AG04449 (cell line): ENCODE measurements around the gene CPLANE1.

Source experiments
- CTCF ChIA-PET: fragments of 350-600 bp; formaldehyde crosslinking; extraction: SDS; loops from one replicate; lab custom pipeline; 2021; ENCODE audit warnings: antibody characterized with exemption; lab: Yijun Ruan, JAX
- POLR2A ChIA-PET: fragments of 400-600, 350-600 bp; formaldehyde crosslinking; extraction: SDS; loops from one replicate; lab custom pipeline; 2020; ENCODE audit warnings: antibody characterized with exemption, inconsistent platforms; lab: Yijun Ruan, JAX
- DNase-seq: peaks from one replicate; pipeline ENCODE4 v3.0.0-alpha.2; 2010; ENCODE audit warnings: low read depth, low spot score
- H3K4me3 ChIP-seq: 2 replicates; pipeline ENCODE4 v1.5.1; 2011; ENCODE audit warnings: low read depth, mild to moderate bottlenecking, control low read depth, low read length
- TF ChIP-seq, protein P1 (sequence below): IDR thresholded peaks from one replicate; pipeline ENCODE4 v1.5.1; 2011; ENCODE audit warnings: mild to moderate bottlenecking, moderate library complexity, low read length, control low read depth, inconsistent platforms; ENCODE audit not compliant: insufficient read depth; ENCODE audit errors: missing control alignments

The CPLANE1 gene

DNA sequence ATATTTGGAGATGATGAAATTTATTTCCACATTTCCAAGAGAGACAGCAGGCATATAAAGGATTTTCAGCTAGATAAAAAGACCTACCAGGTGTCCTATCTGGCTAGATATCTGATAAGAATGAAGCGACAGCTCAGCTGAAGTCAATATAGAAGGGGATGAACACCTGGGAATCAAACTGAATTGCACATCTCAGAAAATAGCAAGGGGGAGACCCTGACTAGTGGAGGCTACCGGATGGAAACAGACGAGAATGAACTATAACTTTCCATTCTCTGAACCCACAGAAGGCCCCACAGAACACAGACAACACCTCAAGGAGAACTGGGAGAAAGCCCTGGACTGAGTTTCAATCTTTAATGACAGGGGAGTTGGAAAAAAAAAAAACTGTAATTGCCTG is 51.1 kb downstream of the CPLANE1 start:
- no peak overlapping the region for H3K4me3 ChIP-seq
- DNase-seq, result no peak
- ChIA-PET POLR2A (no interaction called here), CTCF (no interaction called here)
- TF ChIP-seq, protein P1, sequence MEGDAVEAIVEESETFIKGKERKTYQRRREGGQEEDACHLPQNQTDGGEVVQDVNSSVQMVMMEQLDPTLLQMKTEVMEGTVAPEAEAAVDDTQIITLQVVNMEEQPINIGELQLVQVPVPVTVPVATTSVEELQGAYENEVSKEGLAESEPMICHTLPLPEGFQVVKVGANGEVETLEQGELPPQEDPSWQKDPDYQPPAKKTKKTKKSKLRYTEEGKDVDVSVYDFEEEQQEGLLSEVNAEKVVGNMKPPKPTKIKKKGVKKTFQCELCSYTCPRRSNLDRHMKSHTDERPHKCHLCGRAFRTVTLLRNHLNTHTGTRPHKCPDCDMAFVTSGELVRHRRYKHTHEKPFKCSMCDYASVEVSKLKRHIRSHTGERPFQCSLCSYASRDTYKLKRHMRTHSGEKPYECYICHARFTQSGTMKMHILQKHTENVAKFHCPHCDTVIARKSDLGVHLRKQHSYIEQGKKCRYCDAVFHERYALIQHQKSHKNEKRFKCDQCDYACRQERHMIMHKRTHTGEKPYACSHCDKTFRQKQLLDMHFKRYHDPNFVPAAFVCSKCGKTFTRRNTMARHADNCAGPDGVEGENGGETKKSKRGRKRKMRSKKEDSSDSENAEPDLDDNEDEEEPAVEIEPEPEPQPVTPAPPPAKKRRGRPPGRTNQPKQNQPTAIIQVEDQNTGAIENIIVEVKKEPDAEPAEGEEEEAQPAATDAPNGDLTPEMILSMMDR, result no peak

DNA sequence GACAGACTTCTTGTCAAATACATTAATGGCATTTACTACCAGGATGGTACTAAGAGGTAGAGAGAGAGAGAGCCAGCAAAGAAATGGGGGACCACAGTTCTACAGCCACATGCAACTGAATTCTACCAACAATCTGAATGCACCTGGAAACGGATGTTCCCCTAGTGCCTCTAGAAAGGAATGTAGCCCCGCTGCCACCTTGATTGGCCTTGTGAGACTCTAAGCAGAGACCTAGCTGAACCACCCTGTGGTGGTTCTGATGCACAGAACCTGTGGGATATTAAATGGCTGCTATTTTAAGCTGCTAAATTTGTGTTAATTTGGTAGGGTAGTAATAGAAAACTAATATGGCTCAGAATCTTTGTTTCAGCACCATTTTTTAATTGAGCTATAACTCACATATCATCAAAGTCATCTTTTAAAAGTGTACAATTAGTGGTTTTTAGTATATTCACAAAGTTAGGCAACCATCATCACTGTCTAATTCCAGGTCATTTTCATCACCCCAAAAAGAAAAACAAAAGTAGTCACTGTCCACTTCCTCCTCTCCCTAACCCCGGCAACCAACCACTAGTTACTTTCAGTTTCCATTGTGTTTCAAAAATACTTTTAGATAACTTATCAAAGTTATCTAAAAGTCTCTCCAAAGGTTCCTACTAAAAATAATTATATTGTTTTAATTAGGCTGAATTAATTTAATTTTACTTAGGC is 51.7 kb downstream of the CPLANE1 start:
- no peak for DNase-seq
- H3K4me3 ChIP-seq, result no peak overlapping the region
- CTCF ChIA-PET, result interaction anchor here (0.7 kb wide), 1 partner anchor 12 kb away, joined by 3 read pairs; no protein-coding TSS in a partner anchor
- TF ChIP-seq, protein P1, result no peak
- POLR2A ChIA-PET, result no interaction called here

DNA sequence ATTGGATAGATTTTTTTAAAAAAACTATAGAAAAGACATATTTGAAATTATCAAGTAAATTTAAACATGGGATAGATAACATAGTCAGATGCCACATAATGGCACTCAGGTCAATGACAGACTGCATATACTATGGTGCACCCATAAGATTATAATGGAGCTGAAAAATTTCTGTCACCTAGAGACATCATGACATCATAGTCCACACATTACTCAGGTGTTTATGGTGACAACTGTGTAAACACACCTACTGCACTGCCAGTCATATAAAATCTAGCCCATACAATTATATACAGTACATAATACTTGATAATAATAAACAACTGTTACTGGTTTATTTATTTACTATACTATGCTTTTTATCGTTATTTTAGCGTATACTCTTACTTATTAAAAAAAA is 58.6 kb downstream of the CPLANE1 start:
- ChIA-PET POLR2A (no interaction called here), CTCF (no interaction called here)
- no peak overlapping the region for H3K4me3 ChIP-seq
- no peak for DNase-seq
- TF ChIP-seq, protein P1, result no peak

DNA sequence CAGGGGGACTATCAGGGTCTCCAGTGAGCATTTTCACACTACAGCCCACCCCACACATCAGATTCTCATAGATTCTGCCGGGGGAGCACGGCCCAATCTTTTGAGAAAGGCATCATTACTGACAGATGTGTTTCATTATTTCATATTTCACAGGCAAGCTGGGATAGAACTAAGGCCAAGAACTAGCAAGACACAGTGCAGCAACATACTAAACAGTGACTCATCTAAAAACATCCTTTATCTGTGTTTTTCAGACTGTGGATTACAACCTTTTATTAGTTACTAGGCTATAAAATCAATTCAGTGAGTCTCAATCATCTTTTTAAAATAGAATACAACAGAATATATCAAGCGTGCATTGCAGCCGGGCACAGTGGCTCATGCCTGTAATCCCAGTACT is 59.8 kb downstream of the CPLANE1 start:
- ChIA-PET CTCF (no interaction called here), POLR2A (no interaction called here)
- no peak for DNase-seq
- TF ChIP-seq, protein P1, result no peak
- H3K4me3 ChIP-seq, result no peak overlapping the region

DNA sequence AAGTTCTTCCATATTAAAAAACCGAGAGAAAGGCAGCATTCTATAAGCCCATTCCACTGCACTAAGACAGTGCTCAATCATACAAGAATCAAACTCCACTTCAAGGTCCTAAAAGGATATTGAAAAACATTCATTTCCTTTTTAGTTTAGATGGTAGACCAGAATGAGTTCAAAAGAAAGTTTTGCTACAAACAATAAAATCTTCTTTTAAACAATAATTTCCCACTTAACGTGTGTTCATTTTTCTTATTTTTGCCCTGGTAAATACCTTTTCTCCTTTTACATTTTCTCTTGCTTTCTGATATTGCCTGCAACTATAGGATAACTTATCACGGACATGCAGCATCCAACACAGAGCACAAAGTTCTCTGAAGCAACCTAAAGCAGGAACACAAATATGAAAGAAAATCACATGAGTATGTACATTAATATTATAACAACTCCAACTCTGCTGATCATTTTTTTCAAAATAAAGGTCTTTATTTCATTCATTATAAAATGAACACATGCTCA is 61.7 kb downstream of the CPLANE1 start:
- POLR2A ChIA-PET, result no interaction called here
- CTCF ChIA-PET, result no interaction called here
- TF ChIP-seq, protein P1, result no peak
- H3K4me3 ChIP-seq, result no peak overlapping the region
- no peak for DNase-seq

DNA sequence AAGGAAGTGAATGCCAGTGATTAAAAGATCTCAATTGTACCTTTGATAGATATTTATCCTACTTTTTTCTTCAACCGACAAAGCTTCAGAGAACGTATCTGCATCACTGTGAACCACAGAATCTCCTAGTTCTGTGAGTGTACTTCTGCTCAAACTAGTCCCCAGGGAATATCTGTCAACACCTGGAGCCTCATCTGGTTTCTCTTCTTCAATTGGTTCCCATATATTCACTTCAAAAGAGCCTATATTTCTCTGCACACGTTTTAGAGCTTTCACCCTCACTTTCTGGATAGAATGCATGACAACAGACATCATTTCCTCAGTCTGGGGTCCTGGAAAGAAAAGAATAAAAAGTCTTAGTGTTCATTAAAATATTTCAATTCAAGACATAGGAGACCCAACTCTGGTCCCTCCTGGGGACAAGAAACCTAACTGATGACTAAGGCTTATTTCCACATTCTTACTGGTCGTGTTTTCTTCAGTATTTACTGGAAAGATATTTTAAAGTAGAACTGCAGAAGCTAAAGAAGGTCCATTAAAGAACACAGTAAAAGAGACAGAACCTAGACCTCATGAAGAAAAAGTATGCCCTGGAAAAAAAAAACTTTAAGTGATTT is 64.3 kb downstream of the CPLANE1 start:
- POLR2A ChIA-PET, result no interaction called here
- CTCF ChIA-PET, result no interaction called here
- DNase-seq, result no peak
- H3K4me3 ChIP-seq, result no peak overlapping the region
- TF ChIP-seq, protein P1, result no peak
